HEK293T (cell line): ENCODE results near the gene C21orf58.

Source experiments
- BHLHE40 ChIP-seq: fragments of 450-650 bp; IDR thresholded peaks from 2 replicates; pipeline ENCODE4 v1.6.1; 2016; ENCODE audit warnings: mild to moderate bottlenecking, moderate library complexity, borderline replicate concordance
- L3MBTL2 ChIP-seq: fragments of 450-650 bp; conservative IDR thresholded peaks from 2 replicates; pipeline ENCODE4 v1.6.1; 2016; ENCODE audit warnings: mild to moderate bottlenecking
- SUZ12 ChIP-seq: fragments of 450-650 bp; IDR thresholded peaks from 2 replicates; pipeline ENCODE4 v1.6.1; 2016; ENCODE audit warnings: mild to moderate bottlenecking

DNA sequence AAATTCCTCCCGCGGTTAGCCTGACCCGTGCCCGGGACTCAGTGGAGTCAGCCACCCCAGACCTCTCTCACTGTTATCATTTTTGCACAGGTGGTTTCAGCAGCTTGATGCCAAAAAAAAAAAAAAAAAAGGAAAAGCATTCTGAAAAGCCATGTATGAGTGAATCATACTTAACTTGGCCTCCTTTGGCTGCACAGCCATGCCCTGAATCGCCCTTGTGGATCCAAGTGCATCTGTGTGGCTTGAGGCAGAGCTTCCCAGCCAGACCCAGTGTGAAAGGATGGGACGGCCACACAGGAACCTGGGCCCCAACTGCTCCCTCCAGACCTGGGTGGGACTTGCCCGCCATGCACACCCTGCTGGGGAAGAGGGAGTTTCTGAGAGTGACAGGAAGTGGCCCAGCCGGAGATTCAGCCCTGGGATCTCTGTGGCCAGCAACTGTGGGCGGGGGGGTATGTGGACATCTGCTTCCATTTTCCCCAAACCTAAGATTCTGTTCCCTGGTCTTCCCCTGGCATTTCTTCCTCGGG is 29.0 kb downstream of the C21orf58 start:
- no peak for TF ChIP-seq SUZ12
- TF ChIP-seq L3MBTL2, result no peak
- TF ChIP-seq BHLHE40, result no peak
